ENCODE measurements around the gene DCDC1. TPM values are rescaled to one million over a fixed set of nuclear protein-coding genes. Genes with fewer than 3 reads are reported as not detected.

The DCDC1 gene
- total and polyA plus RNA-seq, 9 of the 15 experiments (the other 6 are each of a cell fraction or from before 2014, with no cell fraction given), result 0.05 to 0.18 (median 0.08) TPM; not detected in 3

- H3K9me1 ChIP-seq (ENCODE audit: control insufficient read depth, insufficient read depth, low read length), result no peaks in the 10 kb centered on the region
- H3K4me1 ChIP-seq (replicated peaks in 1 of 2; ENCODE audit: control insufficient read depth in 2 of 2, insufficient read depth in 2 of 2, low read length in 2 of 2), result no peaks in the 10 kb centered on the region
- 0 out of 2 replicates have a peak, but pooled peaks cover 1% of the 10 kb centered on the region for H3K9me3 ChIP-seq (replicated peaks; ENCODE audit: control insufficient read depth, insufficient read depth, low read depth, low read length)
- no peak overlapping the region for H2AFZ ChIP-seq (ENCODE audit: low read depth, low read length)
- no peak overlapping the region for H3K27ac ChIP-seq (ENCODE audit: extremely low read depth, low read depth, low read length)
- no peak for TF ChIP-seq HNRNPUL1 (IDR thresholded peaks at IDR 0.05; ENCODE audit: low read length)
- no peak for TF ChIP-seq ETV1 (tag; conservative IDR thresholded peaks at IDR 0.05; ENCODE audit: low read depth)
- TF ChIP-seq ATF6 (CRISPR knock-in tag; IDR thresholded peaks at IDR 0.05), result no peak
- no peak for TF ChIP-seq CAMTA2 (CRISPR knock-in tag; conservative IDR thresholded peaks at IDR 0.05)
- TF ChIP-seq DLX4 (CRISPR knock-in tag; IDR thresholded peaks at IDR 0.05), result no peak
- no peak for TF ChIP-seq ZNF586 (CRISPR knock-in tag; conservative IDR thresholded peaks at IDR 0.05)
- TF ChIP-seq MCM3 (IDR thresholded peaks at IDR 0.05), result no peak
- no peak for TF ChIP-seq ZFX (CRISPR knock-in tag; IDR thresholded peaks at IDR 0.05)
- TF ChIP-seq DNMT1 (IDR thresholded peaks at IDR 0.05), result no peak
- TF ChIP-seq IRF9 (tag; IDR thresholded peaks at IDR 0.05), result no peak
- TF ChIP-seq FOXJ2 (tag; IDR thresholded peaks at IDR 0.05), result no peak
- no peak for TF ChIP-seq ZNF589 (CRISPR knock-in tag; IDR thresholded peaks at IDR 0.05; ENCODE audit: low read depth)
- TF ChIP-seq ZBTB1 (CRISPR knock-in tag; IDR thresholded peaks at IDR 0.05; ENCODE audit: borderline replicate concordance, low read depth), result no peak
- TF ChIP-seq ZNF384 (IDR thresholded peaks at IDR 0.05; ENCODE audit: low read depth, low read length), result no peak
- no peak for TF ChIP-seq POLR2AphosphoS2 (IDR thresholded peaks at IDR 0.05; ENCODE audit: low read length)
- ATAC-seq (no peak), DNase-seq (ENCODE audit: extremely low read depth in 1 of 4, low spot score in 3 of 4) (no peak), FAIRE-seq (no peak)
- no TSS peak for BruUV-seq (replicated peaks)
- H3K79me2 ChIP-seq (ENCODE audit: control insufficient read depth, insufficient read depth, low read length), result no peaks in the 10 kb centered on the region
- CTCF ChIA-PET (ENCODE audit: low intra/inter-chr PET ratio), result no interaction called here
- in situ Hi-C loops (cut with MboI) (no loop called here), intact Hi-C loops (cut with micrococcal nuclease) (no loop called here)
- no peak overlapping the region for H3K9ac ChIP-seq (ENCODE audit: insufficient read depth in 1 of 2, low read depth in 2 of 2, low read length in 2 of 2)
- no peak overlapping the region for H3K4me3 ChIP-seq
- H3K27me3 ChIP-seq (ENCODE audit: control insufficient read depth in 2 of 2, insufficient read depth in 2 of 2, low read length in 2 of 2), result no peaks in the 10 kb centered on the region
- POLR2A ChIA-PET, result no interaction called here
- H3K36me3 ChIP-seq (ENCODE audit: control insufficient read depth, insufficient read depth, low read length), result no peaks in the 10 kb centered on the region
- no peaks in the 10 kb centered on the region for H4K20me1 ChIP-seq (replicated peaks; ENCODE audit: control insufficient read depth, insufficient read depth, low read length)
- H3K4me2 ChIP-seq (ENCODE audit: insufficient read depth, low read length), result no peak overlapping the region
These were observed 384.0 kb downstream of the DCDC1 start for GRCh38 chr11:30985536-30985935.

All from K562 (cell line).